ENCODE data around the gene SLC4A4.

Gene SLC4A4

DNA sequence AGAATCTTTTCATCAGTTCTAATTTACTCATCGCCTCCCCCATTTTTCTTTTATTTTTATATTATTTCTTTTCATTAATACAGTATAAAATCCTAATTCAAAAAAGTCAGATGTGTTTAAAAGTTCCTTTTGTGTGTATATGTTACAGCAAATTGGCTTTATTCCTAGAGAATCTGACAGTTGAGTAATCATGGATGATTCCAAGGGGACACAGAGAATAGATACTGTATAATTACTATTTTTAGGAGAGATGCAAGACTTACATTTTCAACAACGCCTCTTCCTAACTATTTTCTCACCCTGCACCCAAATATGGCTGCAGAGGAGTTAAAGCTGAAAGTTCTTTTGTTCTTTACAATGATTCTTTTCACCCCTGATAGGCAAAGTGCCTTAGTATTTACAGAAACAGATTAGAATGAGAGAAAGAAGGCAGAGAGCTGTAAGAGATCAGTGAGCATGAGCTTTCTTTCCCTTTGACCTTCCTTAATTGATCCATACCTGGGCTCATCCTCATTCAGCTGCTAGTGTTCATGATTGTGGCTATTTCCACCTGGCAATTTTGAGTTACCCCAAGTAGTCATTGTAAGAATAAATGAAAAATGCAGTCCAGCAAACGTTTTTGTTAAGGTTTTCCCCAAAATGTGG lies 210.8 kb downstream of the SLC4A4 start:
- no peak for DNase-seq

DNA sequence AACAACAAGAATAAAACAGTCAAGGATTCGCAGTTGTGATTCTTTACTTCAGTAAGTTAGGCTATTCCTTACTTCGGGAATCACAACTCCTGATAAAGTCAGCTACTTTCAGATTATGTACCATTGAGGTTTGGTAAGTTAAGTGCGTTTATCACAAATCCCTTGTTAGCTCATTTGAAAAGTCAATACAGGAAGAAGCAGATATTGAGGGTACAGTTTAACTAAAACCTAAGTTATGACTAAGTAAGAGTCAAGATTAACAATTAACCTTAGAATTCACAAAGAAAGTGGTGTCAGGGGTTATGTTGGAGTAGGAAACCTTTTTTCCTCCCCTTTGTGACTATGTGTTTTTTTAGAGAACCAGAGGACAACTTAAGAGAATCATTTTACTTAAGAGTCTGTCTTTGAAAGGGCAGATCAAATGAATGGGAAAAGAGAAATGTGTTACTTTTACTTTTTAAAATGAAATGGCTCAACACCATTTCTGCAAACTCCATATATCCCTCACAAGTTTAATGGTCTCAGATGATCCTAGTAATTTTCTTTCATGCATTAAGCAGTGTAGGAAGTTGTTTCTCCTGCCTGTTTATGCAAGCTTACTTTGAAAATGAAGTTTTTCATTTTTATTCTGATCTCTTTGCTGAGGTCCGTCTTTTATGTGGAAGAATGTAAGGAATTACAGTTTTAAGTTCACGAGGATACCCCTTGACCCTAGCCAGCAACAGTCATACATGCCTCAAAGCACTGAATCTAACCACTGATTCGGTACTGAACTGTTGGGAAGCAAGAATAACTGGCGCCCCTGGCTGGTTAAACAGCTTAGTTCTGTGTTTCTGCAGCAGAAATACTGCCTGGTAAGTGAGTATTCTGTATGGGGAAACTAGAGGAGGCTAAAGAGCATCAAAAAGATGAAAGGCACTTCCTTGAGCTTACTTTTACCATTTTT lies 211.7 kb downstream of the SLC4A4 start:
- DNase-seq = no peak

DNA sequence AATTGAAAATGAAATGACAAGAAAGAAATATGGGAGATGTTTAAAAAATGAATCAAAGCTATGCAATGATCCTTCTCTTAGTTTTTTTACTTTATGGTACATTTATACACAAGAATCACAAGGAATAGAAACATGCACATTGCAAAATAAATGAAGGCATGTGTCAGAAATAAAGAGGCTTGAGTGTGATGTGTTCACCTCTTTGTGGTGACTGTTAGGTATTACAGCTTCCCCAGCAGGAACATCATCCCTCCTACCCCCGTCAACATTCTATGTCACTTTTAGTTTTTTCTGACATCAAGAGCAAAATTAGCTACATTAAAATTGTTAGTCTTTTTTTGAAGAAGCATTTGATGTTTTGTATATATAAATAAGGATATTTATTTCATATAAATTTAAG lies 214.8 kb downstream of the SLC4A4 start:
- DNase-seq = no peak

DNA sequence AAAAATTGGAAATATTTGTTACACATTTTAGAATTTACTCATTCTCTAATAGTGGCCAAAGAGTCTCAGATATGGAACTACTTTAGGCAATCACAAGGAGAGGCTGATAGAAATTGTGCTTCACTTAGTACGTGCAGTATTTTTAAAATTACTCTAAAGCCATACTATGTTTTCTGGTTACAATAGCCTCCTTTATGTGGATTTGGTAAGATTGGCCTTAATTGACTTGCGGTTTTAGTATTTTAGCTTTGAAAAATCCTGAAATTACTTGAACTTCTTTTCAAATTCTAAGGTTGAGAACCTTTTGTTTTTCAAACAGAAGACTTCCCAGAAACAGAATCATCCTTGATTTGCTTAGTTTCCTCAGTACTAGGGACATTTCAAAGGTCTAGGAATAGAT lies 215.2 kb downstream of the SLC4A4 start:
- DNase-seq = no peak

DNA sequence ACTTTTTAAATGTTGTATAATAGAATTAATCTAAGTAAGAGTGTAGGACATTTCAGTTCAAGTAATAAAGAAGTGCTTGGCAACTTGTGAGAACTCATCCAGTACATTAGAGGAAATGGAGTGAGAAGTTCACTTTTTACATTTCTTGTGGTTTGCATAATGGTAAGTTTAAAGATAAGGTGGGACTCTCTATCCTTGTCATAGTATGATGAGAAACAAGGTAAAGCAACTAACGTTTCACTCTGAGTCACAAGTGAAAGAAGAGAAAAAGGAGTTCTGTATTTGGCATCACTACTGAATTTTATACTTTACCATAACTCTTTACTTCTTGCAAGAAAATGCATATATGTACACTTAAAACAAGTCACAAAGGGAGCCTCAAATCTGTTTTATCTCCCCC lies 219.4 kb downstream of the SLC4A4 start:
- DNase-seq = peak; percentile 12

DNA sequence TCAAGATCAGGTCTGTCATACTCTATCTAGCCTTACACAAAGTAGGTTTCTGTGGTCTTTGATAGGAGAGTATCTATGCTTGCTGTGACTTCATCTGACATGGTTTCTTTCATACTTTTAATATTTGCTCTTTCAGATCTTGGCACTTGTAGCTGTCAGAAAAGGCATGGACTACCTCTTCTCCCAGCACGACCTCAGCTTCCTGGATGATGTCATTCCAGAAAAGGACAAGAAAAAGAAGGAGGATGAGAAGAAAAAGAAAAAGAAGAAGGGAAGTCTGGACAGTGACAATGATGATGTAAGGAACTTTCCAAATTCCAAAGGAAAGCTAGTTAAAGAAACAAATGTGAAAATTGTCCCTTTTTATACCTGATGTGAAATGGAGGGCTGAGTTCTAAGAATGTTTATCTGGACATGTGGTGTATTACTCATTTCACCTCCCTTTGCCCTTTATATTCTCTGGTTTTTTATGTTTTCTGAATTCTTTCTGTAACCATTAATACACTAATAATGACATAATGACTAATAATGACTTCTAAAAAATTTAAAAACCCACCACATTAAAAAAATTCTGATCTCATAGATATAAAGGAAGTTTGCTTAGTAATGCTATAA lies 221.2 kb downstream of the SLC4A4 start:
- no peak for DNase-seq

DNA sequence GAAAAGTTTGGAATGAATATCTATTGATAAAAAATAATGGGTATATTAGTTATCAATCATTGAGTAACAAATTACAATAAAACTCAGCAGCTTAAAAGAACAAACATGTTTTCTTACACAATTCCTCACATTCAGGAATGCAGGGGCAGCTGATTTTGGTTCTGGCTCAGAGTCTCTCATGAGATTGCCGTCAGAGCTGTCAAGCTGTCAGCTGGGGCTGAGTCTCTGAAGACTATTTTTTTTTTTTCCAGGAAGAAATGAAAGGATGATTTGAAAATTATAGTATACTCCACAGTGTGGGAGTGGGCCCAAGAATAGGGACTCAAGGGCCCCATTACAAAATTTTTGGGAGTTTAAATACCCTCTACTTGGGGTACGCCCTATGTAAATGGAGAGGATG lies 226.0 kb downstream of the SLC4A4 start:
- DNase-seq = no peak

DNA sequence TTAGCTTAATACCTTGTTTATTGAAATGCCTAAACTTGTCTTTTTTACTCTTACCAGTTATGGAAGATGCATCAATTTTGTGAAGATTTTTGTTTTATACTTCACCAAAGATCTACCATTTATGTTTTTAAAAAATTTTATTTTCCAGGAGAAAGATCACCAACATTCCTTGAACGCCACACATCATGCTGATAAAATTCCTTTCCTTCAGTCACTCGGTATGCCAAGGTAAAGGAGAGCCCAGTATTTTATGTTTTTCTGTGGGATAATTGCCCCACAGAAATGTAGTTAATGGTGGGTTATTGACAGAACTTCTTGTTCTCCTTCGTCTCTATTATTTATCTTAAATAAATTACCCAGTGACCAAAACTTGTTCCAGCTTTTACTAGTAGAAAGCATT lies 228.0 kb downstream of the SLC4A4 start:
- DNase-seq = no peak

DNA sequence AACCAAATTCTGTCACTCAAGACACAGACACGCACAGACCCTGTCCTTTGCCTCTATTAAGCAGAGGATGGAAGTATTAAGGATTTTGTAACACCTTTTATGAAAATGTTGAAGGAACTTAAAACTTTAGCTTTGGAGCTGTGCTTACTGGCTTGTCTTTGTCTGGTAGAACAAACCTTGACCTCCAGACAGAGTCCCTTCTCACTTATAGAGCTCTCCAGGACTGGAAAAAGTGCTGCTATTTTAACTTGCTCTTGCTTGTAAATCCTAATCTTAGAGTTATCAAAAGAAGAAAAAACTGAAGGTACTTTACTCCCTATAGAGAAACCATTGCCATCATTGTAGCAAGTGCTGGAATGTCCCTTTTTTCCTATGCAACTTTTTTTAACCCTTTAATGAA lies 229.3 kb downstream of the SLC4A4 start:
- no peak for DNase-seq

DNA sequence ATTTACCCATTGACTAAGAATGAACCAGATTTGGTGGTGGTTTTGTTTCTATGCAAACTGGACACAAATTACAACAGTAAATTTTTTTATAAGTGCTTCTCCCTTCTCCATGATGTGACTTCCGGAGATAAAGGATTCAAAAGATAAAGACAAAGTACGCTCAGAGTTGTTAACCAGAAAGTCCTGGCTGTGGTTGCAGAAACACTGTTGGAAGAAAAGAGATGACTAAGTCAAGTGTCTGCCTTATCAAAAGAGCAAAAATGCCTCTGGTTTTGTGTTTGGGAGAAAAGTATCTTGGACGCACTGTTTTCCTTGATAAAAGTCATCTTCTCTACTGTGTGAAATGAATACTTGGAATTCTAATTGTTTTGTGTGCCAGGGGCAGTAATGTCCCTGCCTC lies 231.7 kb downstream of the SLC4A4 start:
- DNase-seq = no peak

DNA sequence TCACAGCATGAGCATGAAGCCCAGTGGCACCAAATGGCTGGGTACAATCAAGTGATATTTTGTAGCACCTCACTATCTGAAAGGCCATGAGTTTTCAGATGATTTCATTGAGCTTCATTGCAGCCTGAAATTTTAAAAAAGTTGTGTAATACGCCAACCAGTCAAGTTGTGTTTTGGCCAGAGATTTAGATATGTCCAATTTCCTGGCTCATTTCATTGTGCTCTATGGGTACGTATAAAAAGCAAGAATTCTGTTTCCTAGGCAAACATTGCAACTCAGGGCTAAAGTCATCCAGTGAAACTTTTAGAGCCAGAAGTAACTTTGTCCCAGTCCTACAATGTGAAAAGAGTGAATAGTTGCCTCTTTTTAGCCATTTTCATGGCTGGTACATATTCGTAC lies 232.5 kb downstream of the SLC4A4 start:
- no peak for DNase-seq

DNA sequence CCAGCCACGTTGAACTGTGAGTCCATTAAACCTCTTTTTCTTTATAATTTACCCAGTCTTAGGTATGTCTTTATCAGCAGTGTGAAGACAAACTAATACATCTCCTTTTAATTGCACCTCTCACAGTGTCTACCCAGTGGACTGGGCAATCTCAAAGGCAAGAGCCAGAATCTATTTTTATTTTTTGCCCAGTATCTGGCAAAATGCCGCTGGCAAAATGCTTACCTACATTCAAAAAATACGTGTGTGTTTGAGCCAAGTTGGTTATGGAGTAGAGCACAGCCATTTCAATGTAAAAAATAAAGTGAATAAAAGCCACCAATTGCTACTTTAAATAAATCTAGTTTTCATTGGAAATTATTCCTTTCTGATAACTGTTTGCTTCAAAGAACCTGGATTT lies 245.2 kb downstream of the SLC4A4 start:
- DNase-seq = no peak

DNA sequence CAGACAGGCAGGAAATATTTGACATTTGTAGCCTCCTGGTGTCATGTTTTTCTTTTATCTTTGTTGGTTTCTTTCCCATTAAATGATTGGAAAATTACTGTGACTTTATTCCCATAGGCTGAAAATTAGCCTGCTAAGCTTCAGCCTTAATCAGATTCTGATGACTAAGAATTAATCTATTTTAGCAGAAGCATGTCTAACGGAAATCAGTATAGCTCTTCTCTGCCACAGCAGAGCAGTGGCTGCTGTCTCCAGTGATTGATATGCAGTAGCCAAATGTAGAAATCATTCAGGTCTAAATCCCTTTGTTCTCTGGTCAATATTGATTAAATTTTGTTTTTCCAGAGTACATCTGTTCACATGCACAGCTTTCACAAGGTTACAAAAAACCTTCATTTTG lies 245.8 kb downstream of the SLC4A4 start:
- no peak for DNase-seq

DNA sequence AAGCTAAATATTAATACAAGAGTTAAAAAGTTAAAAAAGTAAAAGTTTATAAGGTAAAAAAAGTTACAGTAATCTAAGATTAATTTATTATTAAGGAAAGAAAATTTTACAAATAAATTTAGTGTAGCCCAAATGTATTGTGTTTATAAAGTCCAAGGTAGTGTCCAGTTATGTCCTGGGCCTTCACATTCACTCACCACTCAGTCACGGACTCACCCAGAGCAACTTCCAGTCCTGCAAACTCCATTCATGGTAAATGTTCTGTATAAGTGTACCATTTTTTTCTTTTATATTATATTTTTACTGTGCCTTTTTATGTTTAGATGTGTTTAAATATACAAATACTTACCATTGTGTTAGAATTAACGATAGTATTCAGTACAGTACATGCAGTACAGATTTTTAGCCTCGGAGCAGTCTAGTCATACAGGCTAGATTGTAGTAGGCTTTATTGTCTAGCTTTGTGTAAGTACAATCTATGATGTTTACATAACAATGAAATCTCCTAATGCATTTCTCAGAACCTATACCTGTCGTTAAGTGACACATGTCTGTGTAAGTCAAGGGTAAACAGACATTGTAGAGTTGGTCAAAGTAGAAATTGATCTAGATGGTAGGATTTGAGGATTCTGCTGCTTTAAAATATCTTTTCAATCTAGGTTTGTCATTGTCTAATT lies 247.4 kb downstream of the SLC4A4 start:
- DNase-seq = no peak

DNA sequence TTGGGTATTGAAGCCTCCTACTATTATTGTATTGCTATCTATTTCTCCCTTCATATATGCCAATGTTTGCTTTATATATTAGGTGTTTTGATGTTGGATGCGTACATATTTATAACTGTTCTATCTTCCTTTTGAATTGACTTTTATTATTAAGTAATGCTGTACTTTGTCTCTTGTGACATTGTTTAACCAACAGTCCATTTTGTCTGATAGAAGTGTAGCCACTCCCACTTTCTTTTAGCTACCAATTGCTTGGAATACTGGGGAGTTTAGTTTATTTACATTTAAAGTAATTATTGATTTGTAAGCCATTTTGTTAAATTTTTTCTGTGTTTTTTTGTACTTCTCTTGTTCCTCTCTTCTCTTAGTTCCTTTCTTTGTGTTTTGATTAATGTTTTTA lies 249.2 kb downstream of the SLC4A4 start:
- no peak for DNase-seq

DNA sequence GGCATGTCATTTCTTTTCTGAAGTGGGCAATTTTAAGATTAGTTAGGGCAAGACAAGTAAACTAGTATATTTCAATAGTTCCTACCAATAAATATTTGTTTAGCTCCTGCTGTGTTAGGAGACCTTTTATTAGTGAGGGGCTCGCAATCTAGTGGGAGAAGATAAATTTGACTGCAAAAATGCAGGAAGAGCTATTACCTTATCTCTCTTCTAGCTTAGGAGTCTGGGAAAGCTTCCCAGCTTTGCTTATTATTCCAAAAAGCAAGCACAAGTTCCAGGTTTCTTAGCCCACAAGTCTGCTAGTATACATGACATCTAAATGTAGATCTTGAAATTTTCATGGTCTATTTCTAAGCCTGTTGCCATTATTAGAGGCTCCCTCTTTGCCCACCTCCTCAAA lies 254.0 kb downstream of the SLC4A4 start:
- no peak for DNase-seq

DNA sequence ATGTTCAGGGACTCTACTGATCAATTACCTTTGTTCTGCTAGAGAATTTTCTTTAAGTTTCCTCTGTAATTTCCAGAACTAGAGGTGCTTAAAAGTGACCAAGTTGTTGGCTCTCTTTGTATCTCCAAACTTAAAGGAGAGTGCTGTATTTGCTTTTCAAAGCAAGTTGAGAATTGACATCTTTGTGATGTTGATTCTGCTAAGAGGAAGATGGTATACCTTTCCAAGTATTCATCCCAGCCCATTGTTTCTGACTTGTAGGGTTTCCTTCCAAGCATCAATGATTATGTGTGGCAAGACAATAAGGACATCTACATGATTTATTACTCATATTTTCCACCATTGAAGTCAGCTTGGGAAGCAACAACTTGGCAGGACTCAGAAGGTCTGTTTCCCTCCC lies 254.5 kb downstream of the SLC4A4 start:
- DNase-seq = no peak

DNA sequence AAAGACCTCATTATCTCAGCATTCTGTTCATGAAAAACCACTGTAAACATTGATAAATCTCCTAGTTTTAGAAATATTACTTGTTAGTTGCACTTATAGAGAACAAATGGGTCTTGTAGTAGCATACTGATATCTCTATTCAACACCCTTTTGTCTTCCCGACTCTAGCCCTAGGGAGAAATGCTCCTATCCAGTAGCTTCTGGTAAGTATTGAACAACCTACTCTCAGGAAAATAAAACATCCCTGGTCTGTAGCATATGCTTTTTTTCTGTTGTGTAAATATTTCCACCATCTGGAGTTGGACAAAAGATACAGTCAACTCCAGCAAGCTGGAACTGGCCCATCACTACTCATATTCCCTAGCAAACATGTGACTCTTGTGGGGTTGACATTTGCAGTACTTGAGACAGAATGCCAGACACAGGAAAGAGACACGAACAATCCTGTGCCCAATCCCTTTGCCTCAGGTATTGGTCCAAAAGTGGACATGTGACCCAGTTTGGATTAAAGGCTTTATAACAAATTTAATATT lies 256.8 kb downstream of the SLC4A4 start:
- no peak for DNase-seq

DNA sequence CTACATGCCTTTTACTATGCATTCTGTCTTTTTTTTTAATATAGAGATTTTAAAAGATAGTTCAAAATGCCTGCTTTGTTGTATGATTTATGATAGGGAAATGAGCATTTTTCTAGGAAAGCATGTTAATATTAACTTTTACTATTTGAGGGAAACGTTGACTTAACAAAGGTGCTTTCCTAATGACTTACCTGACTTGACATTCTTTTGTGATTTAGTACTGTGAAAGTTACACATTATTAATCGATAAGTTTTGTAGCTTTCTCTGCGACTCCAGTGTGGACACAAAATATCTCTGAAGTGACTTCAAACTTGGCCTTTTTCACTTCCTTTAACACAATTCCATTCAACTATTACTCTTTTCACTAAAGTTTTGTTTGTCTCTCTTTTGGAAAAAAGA lies 260.8 kb downstream of the SLC4A4 start:
- no peak for DNase-seq

DNA sequence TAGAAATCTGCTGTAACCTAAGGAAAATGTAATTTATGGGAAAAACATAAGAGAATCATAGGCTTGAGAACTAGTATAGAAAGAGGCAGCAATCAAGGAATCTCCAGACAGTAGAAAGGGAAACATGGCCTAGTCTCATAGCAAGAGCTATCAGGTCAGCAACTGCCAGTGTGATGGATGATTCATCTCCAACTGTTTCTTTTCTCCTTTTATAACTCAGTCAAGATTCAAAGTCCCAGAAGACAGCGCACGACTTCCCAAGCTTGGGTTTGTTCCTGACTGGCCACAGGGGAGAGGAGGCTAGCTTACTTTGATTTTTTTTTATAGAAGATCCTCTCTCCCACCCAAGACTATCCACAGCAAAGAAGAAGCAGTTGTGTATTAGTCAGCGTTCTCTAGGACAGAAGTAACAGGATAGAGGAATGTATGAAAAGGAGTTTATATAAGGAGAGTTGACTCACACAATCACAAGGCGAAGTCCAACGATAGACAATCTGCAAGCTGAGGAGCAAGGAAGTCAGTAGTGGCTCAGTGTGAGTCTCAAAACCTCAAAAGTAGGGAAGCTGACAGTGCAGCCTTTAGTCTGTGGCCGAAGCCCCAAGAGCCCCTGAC lies 263.6 kb downstream of the SLC4A4 start:
- no peak for DNase-seq

DNA sequence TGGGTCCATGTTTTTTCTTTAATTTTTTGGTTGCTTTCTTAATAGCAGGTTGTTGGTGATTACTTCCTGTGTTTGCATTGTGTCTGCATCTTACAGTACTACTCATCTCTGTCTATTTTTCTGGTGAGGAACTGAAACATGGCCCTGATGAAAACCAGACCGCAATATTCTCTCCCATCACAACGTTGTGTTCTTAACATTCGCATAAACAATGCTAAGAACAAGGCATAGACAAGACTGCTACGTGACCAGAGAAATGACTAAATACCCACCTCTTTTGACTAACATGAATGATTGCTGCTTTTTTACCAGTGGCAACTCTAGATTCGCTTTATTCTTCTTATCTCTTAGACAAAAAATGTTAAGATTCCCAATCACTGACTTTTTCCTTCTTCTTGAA lies 266.0 kb downstream of the SLC4A4 start:
- no peak for DNase-seq

DNA sequence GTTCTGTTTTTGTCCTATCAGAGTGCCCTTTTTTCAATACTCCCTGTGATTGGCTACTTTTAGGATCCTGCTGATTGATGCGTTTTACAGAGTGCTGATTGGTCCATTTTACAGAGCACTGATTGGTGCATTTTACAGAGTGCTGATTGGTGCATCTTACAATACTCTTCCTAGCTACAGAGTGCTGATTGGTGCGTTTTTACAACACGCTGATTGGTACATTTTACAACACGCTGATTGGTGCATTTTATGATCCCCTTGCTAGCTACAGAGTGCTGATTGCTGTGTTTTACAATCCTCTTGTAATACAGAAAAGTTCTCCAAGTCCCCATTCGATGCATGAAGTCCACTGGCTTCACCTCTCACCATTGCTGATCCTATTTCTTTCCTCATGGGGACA lies 268.3 kb downstream of the SLC4A4 start:
- no peak for DNase-seq
